Measurements from ENCODE around the gene PAIP2.

GRCh38 chr5:139360384-139360783 is 18.7 kb downstream of the PAIP2 start:
- no peak for TF ChIP-seq POLR2A (IDR thresholded peaks at IDR 0.05)
- no peak for TF ChIP-seq CTCF (IDR thresholded peaks at IDR 0.05)
- TF ChIP-seq POLR2AphosphoS5 (IDR thresholded peaks at IDR 0.05; ENCODE audit: insufficient read depth in 1 of 2, low read depth in 1 of 2): no peak
